DMS 273 (cell line): ENCODE results near the gene POP5.
"Not testable (repeated sequence)": the region's sequence is repeated elsewhere in the genome, so short reads cannot be mapped to it uniquely, and the experiment has no call there.

ENCODE experiments used
- DNase-seq: peaks from one replicate; lab custom pipeline; 2025; ENCODE audit not compliant: unreplicated experiment; lab: John Stamatoyannopoulos, UW

POP5 gene, protein sequence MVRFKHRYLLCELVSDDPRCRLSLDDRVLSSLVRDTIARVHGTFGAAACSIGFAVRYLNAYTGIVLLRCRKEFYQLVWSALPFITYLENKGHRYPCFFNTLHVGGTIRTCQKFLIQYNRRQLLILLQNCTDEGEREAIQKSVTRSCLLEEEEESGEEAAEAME

DNA sequence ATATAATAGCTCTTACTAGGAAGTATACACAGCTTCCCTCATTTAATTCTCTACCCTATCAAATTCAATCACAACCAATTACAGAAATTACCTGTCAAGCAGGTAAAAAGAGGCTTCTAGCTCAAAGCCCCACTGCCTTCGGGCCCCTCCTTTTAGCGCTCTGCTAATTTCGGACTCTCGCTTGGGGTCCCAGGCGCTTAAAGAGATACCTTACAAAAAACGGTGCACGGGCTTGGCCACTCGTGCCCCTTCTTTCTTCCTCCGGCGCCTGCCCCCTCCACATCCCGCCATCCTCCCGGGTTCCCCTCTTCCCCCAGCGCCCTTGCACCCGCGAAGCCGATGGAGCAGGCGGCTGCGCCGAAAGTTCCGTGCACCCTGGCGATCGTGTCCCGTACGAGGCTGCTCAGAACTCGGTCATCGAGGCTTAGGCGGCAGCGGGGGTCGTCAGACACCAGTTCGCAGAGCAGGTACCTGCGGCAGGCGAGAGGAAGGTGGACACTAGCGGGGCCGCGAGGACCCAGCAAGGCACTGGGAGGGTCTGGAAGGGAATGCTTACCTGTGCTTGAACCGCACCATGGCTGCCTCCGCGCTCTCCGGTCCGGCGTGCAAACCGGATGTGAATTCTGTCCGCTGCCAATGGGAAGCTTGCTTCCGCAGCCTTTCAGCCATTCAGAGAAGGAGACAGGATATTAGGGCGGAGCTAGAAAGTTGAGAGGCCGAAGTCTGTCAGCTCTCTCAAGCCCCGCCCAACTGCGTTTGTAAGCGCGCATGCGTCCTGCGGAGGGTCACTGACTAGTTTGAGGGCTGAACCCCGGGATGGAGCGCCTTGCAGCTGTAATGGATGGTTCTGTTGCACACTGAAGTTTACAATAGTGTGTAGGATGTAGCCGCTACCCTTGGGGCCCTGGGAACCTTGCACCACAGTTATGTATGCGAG is at the start of gene POP5:
Gene POP5 (minus strand): TSS at position 616 of the 937 bp plus-strand sequence. CDS start 40 bp downstream, at position 576.
- DNase-seq = peak; percentile 98

DNA sequence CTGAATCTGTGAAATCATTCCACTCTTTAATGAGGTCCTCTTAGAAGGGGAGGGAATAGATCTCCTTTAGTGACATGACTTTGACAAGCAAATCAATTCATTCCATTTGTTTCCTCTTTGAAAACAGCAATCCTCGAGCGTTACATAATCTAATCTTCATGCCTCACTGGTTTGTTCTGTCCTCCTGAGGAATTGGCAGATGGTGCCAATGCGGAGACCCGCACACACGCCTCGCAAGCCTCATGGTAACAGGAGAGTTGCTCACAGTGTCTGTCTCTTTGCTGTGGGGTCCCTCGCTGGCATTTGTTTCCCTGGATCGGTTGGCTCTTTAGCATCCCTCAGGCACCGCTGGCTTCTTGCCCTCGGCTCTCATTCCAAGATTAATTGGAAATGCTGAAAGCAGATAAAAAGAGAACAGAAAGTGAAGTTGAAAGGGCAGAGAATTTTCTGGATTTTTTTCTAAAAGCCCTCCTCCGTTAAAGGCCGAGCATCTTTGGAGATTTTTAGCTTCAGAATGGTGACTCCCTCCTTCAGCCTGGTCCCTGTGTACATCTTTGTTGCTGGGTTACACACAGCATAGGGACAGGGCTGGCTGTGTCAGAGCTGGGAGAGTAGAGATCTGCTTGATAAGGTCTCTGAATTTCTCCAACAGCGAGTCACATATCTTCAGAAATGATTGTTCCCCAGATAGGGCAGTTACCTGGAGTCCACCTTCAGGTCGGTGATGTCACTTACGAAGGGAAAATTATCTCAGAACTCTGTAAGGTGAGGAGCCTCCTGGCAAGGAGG is 49.1 kb upstream of the POP5 start:
- DNase-seq = peak; percentile 54

GRCh38 chr12:120628919-120629318 is 47.7 kb upstream of the POP5 start:
- DNase-seq = peak; percentile 68

DNA sequence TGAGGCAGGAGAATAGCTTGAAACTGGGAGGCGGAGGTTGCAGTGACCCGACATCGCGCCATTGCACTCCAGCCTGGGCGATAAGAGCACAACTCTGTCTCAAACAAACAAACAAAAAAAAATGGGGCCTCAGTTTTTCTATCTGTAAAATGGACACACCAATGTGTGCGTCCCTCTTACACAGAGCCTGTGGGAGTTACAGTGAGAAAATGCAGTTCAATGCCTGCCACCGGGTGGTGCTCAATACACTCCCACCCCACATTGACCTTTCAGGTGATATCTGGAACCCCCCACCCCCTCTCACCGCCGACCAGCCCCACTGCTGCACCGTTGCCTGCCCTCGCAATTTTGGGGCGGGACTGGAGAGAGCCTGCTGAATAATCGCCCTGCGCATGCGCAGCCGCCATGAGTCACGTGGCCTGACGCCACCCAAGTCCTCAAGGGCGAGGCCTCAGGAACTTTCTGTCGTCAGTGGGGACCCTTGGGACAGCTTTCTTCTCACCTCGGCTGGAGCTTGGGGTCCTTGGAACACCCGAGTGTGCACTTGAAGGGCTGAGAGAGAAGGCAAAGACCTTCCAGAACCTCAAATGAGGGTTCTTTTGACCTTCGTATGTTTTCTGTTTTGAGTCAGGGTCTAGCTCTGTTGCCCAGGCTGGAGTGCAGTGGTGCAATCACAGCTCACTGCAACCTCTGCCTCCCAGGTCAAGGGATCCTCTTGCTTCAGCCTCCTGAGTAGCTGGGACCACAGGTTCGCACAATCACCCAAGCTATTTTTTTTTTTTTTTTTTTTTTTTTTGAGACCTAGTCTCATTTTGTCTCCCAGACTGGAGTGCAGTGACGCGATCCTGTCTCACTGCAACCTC is 44.6 kb upstream of the POP5 start:
- DNase-seq = peak; percentile 23

DNA sequence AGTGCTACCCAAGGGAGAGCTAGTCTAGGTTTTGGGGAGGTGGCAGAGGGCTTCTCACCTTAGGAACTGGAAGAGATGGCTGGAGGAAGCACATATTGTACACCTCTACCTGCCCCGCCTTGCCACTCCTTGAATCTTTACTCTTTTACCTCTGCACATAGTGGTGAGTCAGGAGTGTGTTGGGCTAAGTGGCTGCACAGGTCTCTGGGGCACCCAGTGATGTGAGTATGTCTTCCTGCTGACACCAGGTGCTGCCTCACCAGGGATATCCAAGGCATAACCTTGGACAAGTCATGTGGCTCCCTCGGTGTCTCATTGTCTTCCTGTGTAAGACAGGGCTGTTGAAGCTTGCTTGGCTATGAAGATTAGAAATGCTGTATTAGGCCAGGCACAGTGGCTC is 39.4 kb upstream of the POP5 start:
- DNase-seq = no peak

- DNase-seq = no peak
Observed at GRCh38 chr12:120618954-120619615, 37.9 kb upstream of the POP5 start.

GRCh38 chr12:120617767-120618166 is 36.6 kb upstream of the POP5 start:
- DNase-seq = not testable (repeated sequence)

DNA sequence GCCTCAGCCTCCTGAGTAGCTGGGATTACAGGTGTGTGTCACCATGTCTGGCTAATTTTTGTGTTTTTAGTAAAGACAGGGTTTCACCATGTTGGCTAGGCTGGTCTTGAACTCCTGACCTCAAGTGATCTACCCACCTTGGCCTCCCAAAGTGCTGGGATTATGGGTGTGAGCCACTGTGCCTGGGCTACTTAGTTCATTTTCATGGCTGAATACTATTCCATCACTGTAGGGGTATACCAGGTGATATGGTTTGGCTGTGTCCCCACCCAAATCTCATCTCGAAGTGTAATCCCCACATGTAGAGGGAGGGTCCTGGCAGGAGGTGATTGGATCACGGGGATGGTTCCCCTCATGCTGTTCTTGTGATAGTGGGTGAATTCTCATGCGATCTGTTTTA is 36.0 kb upstream of the POP5 start:
- not testable (repeated sequence) for DNase-seq

DNA sequence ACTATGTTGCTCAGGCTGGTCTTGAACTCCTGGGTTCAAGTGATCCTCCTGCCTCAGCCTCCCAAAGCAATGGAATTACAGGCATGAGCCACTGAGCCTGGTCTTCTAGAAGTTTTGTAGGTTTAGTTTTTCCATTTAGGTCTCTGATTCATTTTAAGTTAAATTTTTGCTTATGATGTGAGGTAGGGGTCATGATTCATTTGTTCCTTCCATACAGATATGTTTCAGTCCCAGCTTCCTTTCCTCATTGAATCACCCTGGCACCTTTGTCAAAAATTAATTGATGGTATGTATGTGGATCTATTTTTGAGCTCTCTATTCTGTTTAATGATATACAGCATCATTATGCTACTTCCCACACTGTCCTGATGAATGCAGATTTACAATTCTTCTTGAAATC is 33.6 kb upstream of the POP5 start:
- DNase-seq = no peak

DNA sequence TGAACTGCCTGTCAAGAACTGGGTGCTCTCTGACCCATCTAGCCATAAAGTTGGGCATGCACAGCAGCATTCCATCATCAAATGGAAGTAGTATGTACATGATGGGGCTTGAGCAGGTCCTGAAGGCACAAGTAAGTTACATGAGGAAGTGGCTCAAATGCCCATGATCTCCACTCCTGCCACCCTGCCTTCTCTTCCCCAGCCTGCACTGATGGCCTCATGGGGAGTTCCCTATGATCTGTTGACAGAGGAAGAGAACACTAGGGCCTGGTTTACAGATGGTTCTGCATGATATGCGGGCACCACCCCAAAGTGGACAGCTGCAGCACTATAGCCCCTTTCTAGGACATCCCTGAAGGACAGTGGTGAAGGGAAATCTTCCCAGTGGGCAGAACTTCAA is 30.3 kb upstream of the POP5 start:
- DNase-seq = not testable (repeated sequence)

GRCh38 chr12:120610560-120610959 is 29.4 kb upstream of the POP5 start:
- DNase-seq = no peak

DNA sequence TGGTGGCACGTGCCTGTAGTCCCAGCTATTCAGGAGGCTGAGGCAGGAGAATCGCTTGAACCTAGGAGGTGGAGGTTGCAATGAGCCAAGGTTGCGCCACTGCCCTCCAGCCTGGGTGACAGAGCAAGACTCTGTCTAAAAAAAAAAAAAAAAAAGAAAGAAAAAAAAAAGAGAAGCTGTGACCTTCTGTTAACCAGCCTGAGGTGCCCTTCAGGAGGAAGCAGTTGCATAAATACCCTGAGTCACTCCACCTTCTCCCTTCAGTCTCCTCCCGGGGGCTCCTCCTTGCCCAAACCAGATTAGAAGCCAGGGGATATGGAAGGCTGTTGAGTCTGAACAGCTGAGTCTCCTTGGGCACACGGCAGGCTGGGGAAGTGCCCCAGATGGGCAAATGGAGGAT is 21.2 kb upstream of the POP5 start:
- not testable (repeated sequence) for DNase-seq

- no peak for DNase-seq
Observed at GRCh38 chr12:120599672-120600552, 18.7 kb upstream of the POP5 start.

DNA sequence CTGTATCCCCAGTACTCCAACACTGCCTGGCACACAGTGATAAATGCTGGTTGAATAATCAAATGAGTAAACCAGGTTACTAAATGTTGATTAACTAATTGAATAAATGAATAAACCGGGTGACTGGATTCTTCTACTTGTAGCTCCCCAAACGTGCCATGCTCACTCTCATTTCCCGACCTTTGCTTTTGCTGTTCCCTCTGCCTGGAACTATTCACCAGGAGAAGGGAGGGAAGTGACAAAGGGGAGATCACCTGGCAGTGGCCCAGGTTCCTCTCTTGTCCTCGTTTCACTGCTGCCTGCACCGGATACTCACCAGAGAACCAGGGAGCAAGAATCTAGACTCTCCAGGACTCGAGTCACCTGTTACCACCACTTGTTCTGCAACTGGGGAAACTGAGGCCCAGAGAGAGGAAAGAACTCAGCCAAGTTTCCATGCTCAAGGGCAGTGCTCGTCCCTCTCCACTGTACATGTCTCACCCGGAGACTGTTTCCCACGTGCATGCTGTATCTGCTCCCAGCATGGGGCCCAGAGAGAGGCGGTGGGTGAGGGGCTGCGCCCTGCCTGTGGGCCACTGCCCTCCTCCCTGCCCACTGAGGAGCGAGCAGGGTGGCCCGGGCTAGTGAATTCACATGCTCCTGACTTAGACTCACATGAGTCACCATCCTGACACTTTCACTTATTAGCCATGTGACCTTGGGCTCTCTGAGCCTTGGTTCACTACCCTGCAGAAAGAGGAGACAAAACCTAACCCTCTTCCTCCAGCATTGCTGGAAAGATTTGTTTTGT is 17.7 kb upstream of the POP5 start:
- DNase-seq = no peak

DNA sequence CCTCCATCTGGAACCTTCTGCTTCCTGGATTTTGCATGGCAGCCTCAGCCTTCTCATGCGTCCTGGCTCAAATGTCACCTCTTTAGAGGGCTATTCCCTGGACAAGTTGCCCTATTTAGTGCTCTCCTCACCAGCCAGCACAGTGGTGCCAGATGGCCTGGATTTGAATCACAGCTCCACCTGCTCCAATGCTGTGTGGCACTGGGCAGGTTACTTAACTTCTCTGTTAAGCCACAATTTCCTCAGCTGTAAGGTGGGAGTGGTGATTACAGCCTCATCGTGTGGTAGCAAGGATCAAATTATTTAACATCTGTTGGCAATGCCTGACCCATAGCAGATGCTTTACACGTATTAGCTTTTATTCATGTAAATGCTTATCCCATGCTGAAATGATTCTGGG is 16.7 kb upstream of the POP5 start:
- peak; percentile 22 for DNase-seq

DNA sequence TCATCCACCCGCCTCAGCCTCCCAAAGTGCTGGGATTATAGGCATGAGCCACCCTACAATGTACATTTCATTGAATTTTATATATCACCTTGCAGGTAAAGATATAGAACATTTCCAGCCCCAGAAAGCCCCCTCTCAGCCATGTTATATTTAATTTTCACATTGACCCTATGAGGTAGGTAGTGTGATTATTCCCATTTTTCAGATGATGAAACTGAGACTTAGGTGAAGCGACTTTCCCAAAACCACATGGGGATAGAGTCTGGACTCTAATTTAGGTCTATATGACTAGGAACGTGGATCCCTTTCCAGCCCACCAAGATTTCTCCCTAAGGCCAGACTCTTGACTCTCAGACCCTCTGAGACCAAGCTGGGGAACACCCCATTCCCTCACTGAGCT is 15.7 kb upstream of the POP5 start:
- no peak for DNase-seq

- no peak for DNase-seq
Observed at GRCh38 chr12:120592121-120593049, 11.2 kb upstream of the POP5 start.
